Activated CD4-positive, alpha-beta T cell treated with anti-CD3 and anti-CD28 coated beads, Interleukin-2, Interleukin-4, amounts not matched to agents 100 ng/mL and 50 ng/mL, durations not matched to agents 16 hours and 8 hours (primary cell): ENCODE results near the gene LRWD1.
"Not testable (repeated sequence)": the region's sequence is repeated elsewhere in the genome, so short reads cannot be mapped to it uniquely, and the experiment has no call there.

Source experiments
- DNase-seq: peaks from one replicate; pipeline ENCODE4 v3.0.0-alpha.2; 2020; ENCODE audit warnings: low spot score

The LRWD1 gene

GRCh38 chr7:102496861-102497260, 32.1 kb downstream of the LRWD1 start:
- DNase-seq = not testable (repeated sequence)

GRCh38 chr7:102497308-102497707, 32.5 kb downstream of the LRWD1 start:
- not testable (repeated sequence) for DNase-seq

- not testable (repeated sequence) for DNase-seq
These were observed 33.5 kb downstream of the LRWD1 start for GRCh38 chr7:102498321-102498720.

GRCh38 chr7:102503141-102503540, 38.4 kb downstream of the LRWD1 start:
- DNase-seq = not testable (repeated sequence)

GRCh38 chr7:102505298-102506185, 40.8 kb downstream of the LRWD1 start:
- not testable (repeated sequence) for DNase-seq

- not testable (repeated sequence) for DNase-seq
These were observed 42.8 kb downstream of the LRWD1 start for GRCh38 chr7:102507410-102508088.

- not testable (repeated sequence) for DNase-seq
These were observed 45.8 kb downstream of the LRWD1 start for GRCh38 chr7:102510575-102510974.

GRCh38 chr7:102511860-102512522, 47.2 kb downstream of the LRWD1 start:
- DNase-seq = not testable (repeated sequence)

GRCh38 chr7:102512642-102513221, 47.9 kb downstream of the LRWD1 start:
- not testable (repeated sequence) for DNase-seq

GRCh38 chr7:102514881-102515721, 50.3 kb downstream of the LRWD1 start:
- not testable (repeated sequence) for DNase-seq

GRCh38 chr7:102515889-102516288, 51.1 kb downstream of the LRWD1 start:
- not testable (repeated sequence) for DNase-seq

- not testable (repeated sequence) for DNase-seq
These were observed 52.2 kb downstream of the LRWD1 start for GRCh38 chr7:102516951-102517350.

- DNase-seq = not testable (repeated sequence)
These were observed 52.9 kb downstream of the LRWD1 start, which contains the start of gene RASA4B for GRCh38 chr7:102517550-102518147. RASA4B (minus strand) TSS chr7:102517777; CDS start chr7:102517710, 67 bp downstream.

GRCh38 chr7:102520797-102521196, 56.0 kb downstream of the LRWD1 start:
- DNase-seq = not testable (repeated sequence)
